NCI-H1105 (cell line): ENCODE measurements around the gene ASTL.

ENCODE experiments used
- DNase-seq: peaks from one replicate; lab custom pipeline; 2025; lab: John Stamatoyannopoulos, UW

ASTL gene

DNA sequence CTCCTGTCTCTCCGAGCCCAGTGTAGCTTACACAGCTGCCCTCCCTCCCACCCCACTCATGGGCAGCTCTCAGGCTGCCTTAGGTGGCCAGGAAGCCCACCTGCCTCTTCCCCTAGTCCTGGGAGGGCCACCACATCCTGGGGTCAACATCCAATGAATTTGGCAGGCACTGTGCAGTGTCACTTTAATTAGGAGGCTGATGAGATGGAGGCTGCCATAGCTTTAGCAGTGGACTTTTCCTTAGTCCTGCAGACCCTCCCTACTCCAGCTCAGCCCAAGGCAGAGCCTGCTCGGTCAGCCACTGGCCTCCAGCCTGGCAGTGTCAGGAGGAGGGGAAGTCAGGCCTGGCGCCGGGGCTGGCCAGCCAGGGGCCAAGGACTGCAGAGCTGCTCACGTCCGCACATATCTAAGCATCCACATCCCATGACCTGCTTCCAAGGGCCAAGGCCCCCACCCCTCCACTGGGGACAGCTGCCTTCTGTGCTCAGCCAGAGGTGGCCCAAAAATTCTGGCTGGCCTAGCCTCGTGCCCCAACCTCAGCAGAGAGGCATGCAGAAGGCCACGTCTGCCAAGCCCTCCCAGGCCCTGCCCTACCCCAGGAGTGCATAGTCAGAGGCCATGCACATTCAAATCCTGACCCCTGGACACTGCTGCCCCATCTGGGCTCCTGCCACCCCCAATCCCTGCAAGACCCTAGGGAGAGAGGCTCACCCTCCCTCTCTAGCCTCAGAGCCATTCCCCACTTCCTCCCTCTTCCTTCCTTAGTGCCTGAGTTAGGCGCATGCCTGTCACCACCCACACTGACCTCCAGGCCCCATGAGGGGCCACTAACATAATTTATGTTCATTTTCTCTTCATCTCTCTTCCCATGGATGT is 55.0 kb downstream of the ASTL start:
- DNase-seq, result no peak

DNA sequence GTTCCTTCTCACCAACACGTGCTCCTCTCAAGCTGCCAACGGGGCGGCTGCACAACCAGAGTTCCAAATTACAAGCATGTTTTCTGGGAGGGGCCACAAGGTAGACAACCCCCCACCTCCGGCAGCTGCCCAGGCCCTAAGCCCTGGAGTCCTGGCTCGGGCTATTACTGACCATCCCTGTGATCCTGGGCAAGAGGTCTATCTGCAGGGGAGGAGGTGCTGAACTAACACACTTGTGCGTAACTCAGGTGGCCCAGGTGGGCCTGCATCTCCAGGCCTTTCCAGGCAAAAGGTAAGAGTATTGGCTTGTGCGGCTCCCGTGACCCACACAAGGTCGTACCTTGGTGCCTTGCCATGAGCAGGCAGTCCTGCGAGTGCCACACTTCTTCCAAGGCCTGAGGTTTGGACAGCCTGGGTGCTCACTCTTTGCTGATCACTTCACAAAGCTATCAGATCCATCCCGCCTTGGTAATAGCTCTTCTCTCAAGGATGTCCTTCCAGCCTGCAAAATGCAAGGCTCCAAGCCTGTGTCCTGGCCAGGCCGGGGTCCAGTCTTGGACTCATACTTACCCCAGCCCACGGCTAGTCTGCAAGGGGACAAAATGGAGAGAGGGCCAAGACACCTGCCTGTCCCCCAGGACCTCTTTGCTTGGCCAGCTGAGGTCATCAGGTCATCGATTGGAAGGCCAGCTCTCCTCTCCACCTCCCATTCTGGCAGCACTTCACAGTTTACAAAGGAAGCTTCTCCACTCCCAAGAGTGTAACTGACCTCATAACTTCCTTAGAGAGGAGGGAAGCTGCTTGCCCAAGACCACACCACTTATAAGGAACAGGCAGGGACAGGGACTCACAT is 55.9 kb downstream of the ASTL start:
- DNase-seq, result no peak

DNA sequence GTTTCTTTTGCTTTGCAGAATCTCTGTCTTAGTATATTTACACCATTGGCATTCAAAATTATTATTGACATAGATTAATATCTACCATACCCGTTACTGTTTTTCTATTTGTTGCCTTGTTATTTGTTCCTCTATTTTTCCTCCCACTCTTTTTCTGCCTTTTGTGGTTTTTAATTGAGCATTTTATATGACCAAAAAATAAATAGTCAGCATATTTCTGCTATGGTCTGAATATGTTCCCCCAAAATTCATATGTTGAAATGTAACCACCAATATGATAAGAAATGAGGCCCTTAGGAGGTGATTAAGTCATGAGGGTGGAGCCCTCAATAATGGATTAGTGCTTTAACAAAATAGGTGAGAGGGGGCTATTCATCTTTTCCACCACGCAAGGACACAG is 57.3 kb downstream of the ASTL start:
- no peak for DNase-seq

DNA sequence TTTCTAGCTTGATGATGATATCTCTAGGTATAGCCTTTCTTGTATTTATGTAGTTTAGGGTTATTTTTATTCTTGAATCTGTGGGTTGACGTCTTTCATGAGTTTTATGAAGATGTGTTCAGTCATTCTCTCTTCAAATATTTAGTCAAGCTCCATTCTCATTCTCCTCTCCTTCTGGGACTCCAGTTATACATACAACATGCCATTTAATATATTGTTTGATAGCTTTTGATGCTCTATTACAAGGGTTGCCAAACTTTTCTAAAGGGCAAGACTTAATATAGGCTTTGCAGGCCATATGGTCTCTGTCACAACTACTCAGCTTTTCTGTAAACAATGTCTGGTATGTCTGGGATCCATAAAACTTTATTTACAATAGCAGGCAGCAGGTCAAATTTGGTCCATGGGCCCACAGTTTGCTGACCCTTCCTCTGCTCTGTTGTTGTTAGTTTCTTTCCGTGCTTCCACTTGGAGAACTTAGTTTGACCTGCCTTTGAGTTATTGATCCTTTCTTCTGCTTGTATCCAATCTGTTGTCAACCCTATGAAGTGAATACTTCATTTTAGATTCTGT is 63.0 kb downstream of the ASTL start:
- no peak for DNase-seq

DNA sequence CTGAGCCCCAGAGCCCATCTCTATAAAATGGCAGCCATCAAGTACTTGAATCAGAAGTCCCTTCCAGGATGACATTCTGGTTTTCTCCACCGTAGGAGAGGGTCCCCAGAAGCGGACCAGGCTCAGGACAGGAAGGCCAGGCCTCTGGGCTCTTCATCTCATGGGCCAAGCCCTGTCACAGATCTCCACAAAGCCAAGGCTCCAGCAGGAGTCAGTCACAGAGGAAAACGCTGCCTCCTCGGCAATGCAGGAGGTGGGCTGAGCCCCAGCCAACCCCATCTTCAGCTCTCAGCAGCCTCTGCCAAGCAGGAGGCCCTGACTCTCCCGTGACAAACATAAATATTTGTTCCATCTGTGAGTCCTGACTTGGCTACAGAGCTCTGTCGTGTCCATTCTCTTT is 64.1 kb downstream of the ASTL start:
- DNase-seq, result no peak

DNA sequence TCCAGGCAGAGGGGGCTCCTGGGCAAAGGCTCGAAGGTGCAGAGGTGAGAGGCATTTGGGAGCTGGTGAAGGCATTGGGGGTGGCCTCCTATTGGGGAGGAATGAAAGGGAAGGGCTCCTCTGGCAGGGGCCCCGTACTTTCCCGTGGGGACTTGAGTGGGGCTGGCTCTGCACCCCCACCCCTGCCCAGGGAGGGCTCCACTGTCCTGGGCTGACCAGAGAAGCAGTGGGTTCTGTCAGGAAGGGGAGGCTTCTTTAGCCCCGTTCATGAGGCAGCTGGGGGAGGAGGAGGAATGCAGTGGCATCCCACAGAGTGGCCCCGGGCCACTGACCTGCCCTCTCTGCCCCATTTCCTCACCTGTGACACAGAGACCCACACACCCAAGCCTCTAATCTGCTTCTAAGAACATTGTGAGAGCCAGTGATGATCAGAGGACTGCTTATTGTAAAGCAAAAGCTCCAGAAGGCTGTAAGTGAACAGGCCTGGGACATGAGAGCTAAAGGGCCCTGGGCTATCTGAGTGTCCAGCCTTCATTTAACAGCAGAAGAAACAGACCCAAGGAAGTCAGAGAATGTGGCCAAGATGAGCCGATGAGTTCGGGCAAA is 65.0 kb downstream of the ASTL start:
- no peak for DNase-seq
